GM12878 (cell line): ENCODE results near the gene GCSAM. TPM values are rescaled to one million over a fixed set of nuclear protein-coding genes. Genes with fewer than 3 reads are reported as not detected.

Experiments
- ATAC-seq: fragments of 200-7000 bp; cut with Tn5 transposase; 3 replicates; pipeline ENCODE4 v1.9.1; 2020; ENCODE audit warnings: mild to moderate bottlenecking, moderate library complexity
- BruUV-seq: library from RNA; stranded (reverse); fragments of 400-500 nt; replicated peaks from 2 replicates; lab custom pipeline; 2021; lab: Mats Ljungman, UMichigan
- CTCF ChIA-PET: fragments of 300-600 bp; sonication (Branson Sonifier 250); formaldehyde crosslinking; extraction: SDS; loops from one replicate; lab custom pipeline; 2021; ENCODE audit warnings: inconsistent platforms; lab: Yijun Ruan, JAX
- POLR2A ChIA-PET: fragments of 350-600 bp; formaldehyde crosslinking; extraction: SDS; loops from one replicate; lab custom pipeline; 2021; ENCODE audit warnings: inconsistent platforms; lab: Charles Lee
- RAD21 ChIA-PET: fragments of 300-600 bp; sonication (Branson Sonifier 250); formaldehyde crosslinking; loops from one replicate; lab custom pipeline; 2023; ENCODE audit warnings: antibody characterized with exemption; ENCODE audit not compliant: unreplicated experiment; lab: Charles Lee
- SMC1A ChIA-PET: fragments of 300-600 bp; sonication (Branson Sonifier 250); formaldehyde crosslinking; loops from one replicate; lab custom pipeline; 2023; ENCODE audit not compliant: unreplicated experiment, uncharacterized antibody; lab: Charles Lee
- DNase-seq: peaks from one replicate; pipeline ENCODE4 v3.0.0-alpha.2; 2011; ENCODE audit warnings: low read depth, low spot score
- FAIRE-seq: peaks from 3 replicates; lab custom pipeline; 2011; peaks lifted over from hg19 to GRCh38; lab: Jason Lieb, UNC
- H2AFZ ChIP-seq: 2 replicates; pipeline ENCODE4 v1.6.0; 2011; ENCODE audit warnings: low read depth, low read length, control low read depth; ENCODE audit not compliant: control insufficient read depth
- H3K27ac ChIP-seq: 2 replicates; pipeline ENCODE4 v1.5.1; 2011; ENCODE audit warnings: control low read depth; ENCODE audit not compliant: control insufficient read depth, insufficient read depth
- H3K27me3 ChIP-seq, 2 experiments: replicated peaks in 1 of 2; 2 replicates each; pipeline versions ENCODE4 v1.6.0 to v1.6.1; 2011; ENCODE audit warnings: low read length in 1 of 2; ENCODE audit not compliant: control insufficient read depth in 2 of 2, insufficient read depth in 2 of 2
- H3K36me3 ChIP-seq, 2 experiments: 2 replicates each; pipeline ENCODE4 v1.5.1; 2011; ENCODE audit warnings: low read length in 1 of 2; ENCODE audit not compliant: control insufficient read depth in 2 of 2, insufficient read depth in 2 of 2
- H3K4me1 ChIP-seq: 2 replicates; pipeline ENCODE4 v1.6.1; 2011; ENCODE audit warnings: mild to moderate bottlenecking, low read length, moderate library complexity, mixed read lengths; ENCODE audit not compliant: control insufficient read depth, insufficient read depth
- H3K4me2 ChIP-seq: 2 replicates; pipeline ENCODE4 v1.6.0; 2011; ENCODE audit warnings: control low read depth; ENCODE audit not compliant: control insufficient read depth, insufficient read depth
- H3K4me3 ChIP-seq: fragments of 200-600 bp; sonication (generic); 2 replicates; pipeline ENCODE4 v1.5.1; 2016
- H3K79me2 ChIP-seq: 2 replicates; pipeline ENCODE4 v1.6.0; 2011; ENCODE audit warnings: low read length; ENCODE audit not compliant: control insufficient read depth, insufficient read depth
- H3K9ac ChIP-seq: 2 replicates; pipeline ENCODE4 v1.8.0; 2011; ENCODE audit warnings: low read length, control low read depth, mixed read lengths; ENCODE audit not compliant: control insufficient read depth, insufficient read depth
- H3K9me3 ChIP-seq: replicated peaks from 3 replicates; pipeline ENCODE4 v1.5.1; 2011; ENCODE audit warnings: mild to moderate bottlenecking, low read length; ENCODE audit not compliant: control insufficient read depth, insufficient read depth
- H4K20me1 ChIP-seq: 2 replicates; pipeline ENCODE4 v1.6.0; 2011; ENCODE audit not compliant: control insufficient read depth, insufficient read depth
- ATF7 ChIP-seq: fragments of 450-650 bp; IDR thresholded peaks from 2 replicates; pipeline ENCODE4 v1.6.1; 2016; ENCODE audit warnings: low read depth, mild to moderate bottlenecking
- BHLHE40 ChIP-seq, 2 experiments: fragments of 450-650 bp in 1 of 2; IDR thresholded peaks; 2 replicates each; pipeline ENCODE4 v1.6.1; 2011 to 2017; ENCODE audit warnings: low read depth in 2 of 2, borderline replicate concordance in 1 of 2, improper control_type of control experiment in 1 of 2, low read length in 1 of 2, mild to moderate bottlenecking in 1 of 2
- CEBPB ChIP-seq, 2 experiments: fragments of 150-350 bp in 1 of 2; IDR thresholded peaks; 2 replicates each; pipeline ENCODE4 v1.6.1; 2012 to 2014; ENCODE audit warnings: low read depth in 2 of 2, low read length in 2 of 2, borderline replicate concordance in 1 of 2, inconsistent platforms in 1 of 2
- EGR1 ChIP-seq, 2 experiments: IDR thresholded peaks; 1 replicate in 1 of 2; 2 replicates in 1 of 2; pipeline ENCODE4 v1.6.1; 2011 to 2012; ENCODE audit warnings: low read depth in 2 of 2, low read length in 2 of 2, borderline replicate concordance in 1 of 2, mild to moderate bottlenecking in 1 of 2, moderate library complexity in 1 of 2
- IRF4 ChIP-seq: IDR thresholded peaks from 2 replicates; pipeline ENCODE4 v1.6.1; 2011; ENCODE audit warnings: low read depth, low read length
- MYB ChIP-seq: fragments of 150-350 bp; IDR thresholded peaks from 2 replicates; pipeline ENCODE4 v1.6.1; 2014; ENCODE audit warnings: mild to moderate bottlenecking, low read depth, low read length, borderline replicate concordance
- NR2C2 ChIP-seq: IDR thresholded peaks from 2 replicates; pipeline ENCODE4 v1.6.1; 2011; ENCODE audit warnings: borderline replicate concordance, low read depth; ENCODE audit not compliant: control insufficient read depth, insufficient read length
- NR2F1 ChIP-seq: fragments of 450-650 bp; conservative IDR thresholded peaks from 2 replicates; pipeline ENCODE4 v1.6.1; 2017; ENCODE audit warnings: mild to moderate bottlenecking
- RELB ChIP-seq: fragments of 450-650 bp; IDR thresholded peaks from 2 replicates; pipeline ENCODE4 v1.6.1; 2017; ENCODE audit warnings: low read depth, mild to moderate bottlenecking, moderate library complexity
- WRNIP1 ChIP-seq: IDR thresholded peaks from 2 replicates; pipeline ENCODE4 v1.6.1; 2011; ENCODE audit warnings: low read depth, low read length, improper control_type of control experiment, borderline replicate concordance
- WGBS: methylation state at CpG from one replicate; pipeline ENCODE4 v1.1.6; 2016; ENCODE audit warnings: low lambda C conversion rate; ENCODE audit not compliant: insufficient replicate concordance, insufficient coverage; ENCODE audit errors: missing lambda C conversion rate; 5-methylcytosine and 5-hydroxymethylcytosine counted together
- in situ Hi-C: fragments of 300-500 bp; cut with MboI; formaldehyde crosslinking; loops from 9 replicates; pipeline ENCODE4 v1.14.3; 2018; ENCODE audit warnings: mixed read lengths
- intact Hi-C: fragments of 100-400 bp; cut with micrococcal nuclease; formaldehyde crosslinking; loops from one replicate; pipeline ENCODE4 v1.14.2; 2022; ENCODE audit not compliant: unreplicated experiment
- polyA plus RNA-seq, 11 experiments: library from polyadenylated mRNA; depleted of rRNA in 4 of 11; unstranded in 6 of 11; stranded (reverse) in 5 of 11; fragments of >200 nt; fragmentation: Nextera tagmentation in 4 of 11; fragmentation: Illumina TruSeq in 1 of 11; extraction: Ambion mirVana in 4 of 11; extraction: Trizol in 1 of 11; gene quantifications; 1 replicate in 1 of 11; 2 replicates in 10 of 11; pipeline versions ENCODE4 v1.2.1 to v1.2.3, GENCODE V29; 2011 to 2016; ENCODE audit warnings: inconsistent platforms in 2 of 11, missing spikeins in 2 of 11, low read depth in 1 of 11
- total RNA-seq, 4 experiments: library from RNA; depleted of rRNA in 3 of 4; stranded (reverse); fragments of >200 nt in 3 of 4; fragmentation: Illumina TruSeq in 1 of 4; extraction: Trizol in 1 of 4; gene quantifications; 2 replicates each; pipeline versions ENCODE4 v1.2.1 to v1.2.3, GENCODE V29; 2013 to 2021

GCSAM gene
- total and polyA plus RNA-seq, 10 of the 15 experiments (the other 5 are each of a cell fraction or from before 2014, with no cell fraction given): 81.5 to 407 (median 107) TPM

GRCh38 chr3:112096176-112096575, 36.9 kb downstream of the GCSAM start:
- 73% methylated on average over 2 of the region's 2 CpGs for WGBS
- peaks cover 8% of the 10 kb centered on the region for H3K4me1 ChIP-seq
- ATAC-seq (no peak), DNase-seq (no peak), FAIRE-seq (no peak)
- no peak for TF ChIP-seq NR2F1
- H3K4me3 ChIP-seq: no peak overlapping the region
- H3K27ac ChIP-seq: no peak overlapping the region
- ChIA-PET RAD21 (interaction anchor here (1.4 kb wide), 1 partner anchor 15 kb away, joined by 4 read pairs; no protein-coding TSS in a partner anchor), SMC1A (interaction anchor here (1.8 kb wide), 1 partner anchor 11 kb away, joined by 4 read pairs; no protein-coding TSS in a partner anchor), CTCF (interaction anchor here (0.6 kb wide), 1 partner anchor 412 kb away, joined by 3 read pairs; no protein-coding TSS in a partner anchor), POLR2A (no interaction called here)
- H3K36me3 ChIP-seq: no peaks in the 10 kb centered on the region
- intact Hi-C loops (no loop called here), in situ Hi-C loops (no loop called here)
- no TSS peak for BruUV-seq
- no peak overlapping the region for H3K9ac ChIP-seq
- H2AFZ ChIP-seq: no peak overlapping the region
- H3K4me2 ChIP-seq: no peak overlapping the region
- no peaks in the 10 kb centered on the region for H3K27me3 ChIP-seq
- no peaks in the 10 kb centered on the region for H3K79me2 ChIP-seq
- no peaks in the 10 kb centered on the region for H3K9me3 ChIP-seq
- no peaks in the 10 kb centered on the region for H4K20me1 ChIP-seq

GRCh38 chr3:112095731-112096130, 37.3 kb downstream of the GCSAM start:
- POLR2A ChIA-PET: interaction anchor here (0.6 kb wide), 1 partner anchor 11 kb away, joined by 4 read pairs; no protein-coding TSS in a partner anchor
- no peak overlapping the region for H3K4me2 ChIP-seq

More at GRCh38 chr3:112095731-112096130, 37.3 kb downstream of the GCSAM start:
- Histone ChIP-seq H3K36me3 (no peaks in the 10 kb centered on the region), H3K27me3 (no peaks in the 10 kb centered on the region), H3K9me3 (no peaks in the 10 kb centered on the region), H3K4me1 (peaks cover 8% of the 10 kb centered on the region), H2AFZ (no peak overlapping the region), H3K27ac (no peak overlapping the region), H3K9ac (no peak overlapping the region), H3K4me3 (no peak overlapping the region), H4K20me1 (no peaks in the 10 kb centered on the region)
- ATAC-seq (no peak), DNase-seq (no peak)
- WGBS: 100% methylated on average over 1 of the region's 2 CpGs
- in situ Hi-C loops: no loop called here
- SMC1A ChIA-PET: no interaction called here
- RAD21 ChIA-PET: interaction anchor here (1.4 kb wide), 1 partner anchor 16 kb away, joined by 4 read pairs; no protein-coding TSS in a partner anchor
- BruUV-seq: no TSS peak
- TF ChIP-seq WRNIP1: no peak
- no peak for TF ChIP-seq EGR1 (IDR thresholded peaks at IDR 0.05; ENCODE audit: borderline replicate concordance in 1 of 2, low read depth in 2 of 2, low read length in 2 of 2)
- TF ChIP-seq BHLHE40 (IDR thresholded peaks at IDR 0.05; ENCODE audit: borderline replicate concordance in 1 of 2, low read depth in 2 of 2, low read length in 1 of 2): no peak
- TF ChIP-seq NR2C2: no peak
- no peak for TF ChIP-seq IRF4
- no peak for TF ChIP-seq MYB
- TF ChIP-seq CEBPB (IDR thresholded peaks at IDR 0.05; ENCODE audit: borderline replicate concordance in 1 of 2, low read depth in 2 of 2, low read length in 2 of 2): no peak
- no peak for TF ChIP-seq ATF7
- no peak for TF ChIP-seq RELB
- TF ChIP-seq, all 136 proteins: peak for 0
- no peak for FAIRE-seq
- CTCF ChIA-PET: interaction anchor here (0.6 kb wide), 2 partner anchors 412 to 438 kb away, joined by 3 read pairs; no protein-coding TSS in a partner anchor
- no peaks in the 10 kb centered on the region for H3K79me2 ChIP-seq
- intact Hi-C loops: no loop called here
